ENCODE results near the gene ANXA6. TPM values are rescaled to one million over a fixed set of nuclear protein-coding genes. Genes with fewer than 3 reads are reported as not detected.

The ANXA6 gene
- total and polyA plus RNA-seq, 10 of the 15 experiments (the other 5 are each of a cell fraction or from before 2014, with no cell fraction given): 44.0 to 571 (median 465) TPM

- no peak for TF ChIP-seq ZNF622 (IDR thresholded peaks at IDR 0.05)
- TF ChIP-seq SMAD5 (IDR thresholded peaks at IDR 0.05; ENCODE audit: low read depth): no peak
- TF ChIP-seq ZNF217 (IDR thresholded peaks at IDR 0.05): no peak
- TF ChIP-seq CHD1 (IDR thresholded peaks at IDR 0.05; ENCODE audit: low read depth, low read length): no peak
- no peak for TF ChIP-seq ZZZ3 (IDR thresholded peaks at IDR 0.05; ENCODE audit: control insufficient read depth, insufficient read length, low read depth)
- no peak for TF ChIP-seq ETV6 (conservative IDR thresholded peaks at IDR 0.05 in 1 of 2, IDR thresholded peaks at IDR 0.05 in 1 of 2; ENCODE audit: borderline replicate concordance in 1 of 2, low read depth in 1 of 2)
- TF ChIP-seq NBN (IDR thresholded peaks at IDR 0.05): no peak
Observed at GRCh38 chr5:151053796-151054462, 103.7 kb downstream of the ANXA6 start (continued).

GRCh38 chr5:151052836-151053235 lies 104.7 kb downstream of the ANXA6 start:
- TF ChIP-seq TCF12 (IDR thresholded peaks at IDR 0.05; ENCODE audit: low read depth, low read length) (no peak), ESRRA (IDR thresholded peaks at IDR 0.05; ENCODE audit: low read length) (no peak), ZNF217 (IDR thresholded peaks at IDR 0.05) (no peak), BMI1 (IDR thresholded peaks at IDR 0.05; ENCODE audit: borderline replicate concordance) (no peak), YY1 (IDR thresholded peaks at IDR 0.05; ENCODE audit: low read depth, low read length) (no peak), PAX8 (IDR thresholded peaks at IDR 0.05) (no peak), ZNF207 (IDR thresholded peaks at IDR 0.05; ENCODE audit: borderline replicate concordance) (no peak), CHD1 (IDR thresholded peaks at IDR 0.05; ENCODE audit: low read depth, low read length) (no peak)
- DNase-seq (ENCODE audit: low read depth, low spot score): no peak
- peaks cover 17% of the 10 kb centered on the region for H3K79me2 ChIP-seq (ENCODE audit: control insufficient read depth, insufficient read depth, low read length)
- ChIA-PET RAD21 (ENCODE audit: unreplicated experiment) (interaction anchor here (0.8 to 7.7 kb wide), 21 partner anchors 13 to 263 kb away, joined by 3 to 178 read pairs (median 6); no protein-coding TSS in a partner anchor), POLR2A (interaction anchor here (0.5 to 4.2 kb wide), 7 partner anchors 26 to 954 kb away, joined by 3 to 23 read pairs (median 4); no protein-coding TSS in a partner anchor), CTCF (interaction anchor here (0.9 to 15.8 kb wide), 23 partner anchors 7 to 261 kb away, joined by 3 to 691 read pairs (median 5); partner anchors contain the start of gene ANXA6), SMC1A (ENCODE audit: uncharacterized antibody, unreplicated experiment) (interaction anchor here (0.7 to 9.9 kb wide), 19 partner anchors 12 to 263 kb away, joined by 3 to 279 read pairs (median 7); partner anchors contain the start of gene TNIP1)
- FAIRE-seq: no peak
- no peaks in the 10 kb centered on the region for H3K27me3 ChIP-seq (replicated peaks in 1 of 2; ENCODE audit: control insufficient read depth in 2 of 2, insufficient read depth in 2 of 2, low read length in 1 of 2)
- H3K4me2 ChIP-seq (ENCODE audit: control insufficient read depth, insufficient read depth): no peak overlapping the region
- in situ Hi-C loops (cut with MboI): loop anchor here (5.0 kb wide), 2 partner anchors 69 to 109 kb away; no protein-coding TSS in a partner anchor
- no peak overlapping the region for H2AFZ ChIP-seq (ENCODE audit: control insufficient read depth, low read depth, low read length)
- H4K20me1 ChIP-seq (ENCODE audit: control insufficient read depth, insufficient read depth): no peaks in the 10 kb centered on the region; the same call in none of the 2 replicates
- H3K4me3 ChIP-seq: no peak overlapping the region
- H3K9me3 ChIP-seq (replicated peaks; ENCODE audit: control insufficient read depth, insufficient read depth, low read length): no peaks in the 10 kb centered on the region
- no peak overlapping the region; the same call in 1 of the 2 replicates for H3K9ac ChIP-seq (ENCODE audit: control insufficient read depth, insufficient read depth, low read length)
- BruUV-seq (replicated peaks): no TSS peak
- WGBS (ENCODE audit: insufficient coverage, insufficient replicate concordance, low lambda C conversion rate, missing lambda C conversion rate): 72% methylated on average over 3 of the region's 3 CpGs
- H3K36me3 ChIP-seq (ENCODE audit: control insufficient read depth in 2 of 2, insufficient read depth in 2 of 2, low read length in 1 of 2): peaks cover 50 to 65% of the 10 kb centered on the region in 2 experiments
- H3K4me1 ChIP-seq (ENCODE audit: control insufficient read depth, insufficient read depth, low read length): no peaks in the 10 kb centered on the region; the same call in 1 of the 2 replicates
- ATAC-seq: no peak
- no peak overlapping the region for H3K27ac ChIP-seq (ENCODE audit: control insufficient read depth, insufficient read depth)
- intact Hi-C loops (cut with micrococcal nuclease; ENCODE audit: unreplicated experiment): loop anchor here (5.0 kb wide), 1 partner anchor 264 kb away; no protein-coding TSS in a partner anchor
